ENCODE measurements around the gene MARF1. TPM values are rescaled to one million over a fixed set of nuclear protein-coding genes. Genes with fewer than 3 reads are reported as not detected.
A peak's percentile ranks its signal among the peaks of the same experiment; 100 is the strongest.

Gene MARF1
- total and polyA plus RNA-seq, 9 of the 15 experiments (the other 6 are each of a cell fraction or from before 2014, with no cell fraction given): 4.7 to 33.2 (median 11.7) TPM

GRCh38 chr16:15576960-15577958 lies 65.7 kb downstream of the MARF1 start (continued):
- TF ChIP-seq, protein P1, sequence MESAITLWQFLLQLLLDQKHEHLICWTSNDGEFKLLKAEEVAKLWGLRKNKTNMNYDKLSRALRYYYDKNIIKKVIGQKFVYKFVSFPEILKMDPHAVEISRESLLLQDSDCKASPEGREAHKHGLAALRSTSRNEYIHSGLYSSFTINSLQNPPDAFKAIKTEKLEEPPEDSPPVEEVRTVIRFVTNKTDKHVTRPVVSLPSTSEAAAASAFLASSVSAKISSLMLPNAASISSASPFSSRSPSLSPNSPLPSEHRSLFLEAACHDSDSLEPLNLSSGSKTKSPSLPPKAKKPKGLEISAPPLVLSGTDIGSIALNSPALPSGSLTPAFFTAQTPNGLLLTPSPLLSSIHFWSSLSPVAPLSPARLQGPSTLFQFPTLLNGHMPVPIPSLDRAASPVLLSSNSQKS (CRISPR knock-in tag; IDR thresholded peaks at IDR 0.05): no peak
- TF ChIP-seq NCOR1 (IDR thresholded peaks at IDR 0.05) (no peak), NR2C2 (CRISPR knock-in tag; IDR thresholded peaks at IDR 0.05) (no peak), NR2C2 (tag; IDR thresholded peaks at IDR 0.05) (peak; percentile 88), ZNF436 (CRISPR knock-in tag; IDR thresholded peaks at IDR 0.05) (no peak), NONO (IDR thresholded peaks at IDR 0.05; ENCODE audit: low read depth in 2 of 2, low read length in 1 of 2) (no peak), CHD4 (IDR thresholded peaks at IDR 0.05; ENCODE audit: insufficient read depth, insufficient replicate concordance, low read depth, low read length, poor library complexity, severe bottlenecking) (no peak), ZNF24 (IDR thresholded peaks at IDR 0.05) (no peak), TRIM25 (IDR thresholded peaks at IDR 0.05; ENCODE audit: borderline replicate concordance) (no peak), MEIS2 (IDR thresholded peaks at IDR 0.05; ENCODE audit: partially characterized antibody) (no peak), CEBPG (CRISPR knock-in tag; IDR thresholded peaks at IDR 0.05) (no peak), CEBPG (tag; conservative IDR thresholded peaks at IDR 0.05 in 1 of 2, IDR thresholded peaks at IDR 0.05 in 1 of 2) (no peak), POU5F1 (IDR thresholded peaks at IDR 0.05; ENCODE audit: borderline replicate concordance, low read depth, low read length, partially characterized antibody) (no peak), NR4A1 (CRISPR knock-in tag; IDR thresholded peaks at IDR 0.05) (no peak), NR4A1 (tag; IDR thresholded peaks at IDR 0.05) (peak; percentile 48), POLR2B (IDR thresholded peaks at IDR 0.05; ENCODE audit: low read depth, partially characterized antibody) (no peak), ETS2 (tag; IDR thresholded peaks at IDR 0.05; ENCODE audit: borderline replicate concordance, poor library complexity, severe bottlenecking) (no peak), HDAC2 (IDR thresholded peaks at IDR 0.05) (no peak)
- TF ChIP-seq, protein P2, sequence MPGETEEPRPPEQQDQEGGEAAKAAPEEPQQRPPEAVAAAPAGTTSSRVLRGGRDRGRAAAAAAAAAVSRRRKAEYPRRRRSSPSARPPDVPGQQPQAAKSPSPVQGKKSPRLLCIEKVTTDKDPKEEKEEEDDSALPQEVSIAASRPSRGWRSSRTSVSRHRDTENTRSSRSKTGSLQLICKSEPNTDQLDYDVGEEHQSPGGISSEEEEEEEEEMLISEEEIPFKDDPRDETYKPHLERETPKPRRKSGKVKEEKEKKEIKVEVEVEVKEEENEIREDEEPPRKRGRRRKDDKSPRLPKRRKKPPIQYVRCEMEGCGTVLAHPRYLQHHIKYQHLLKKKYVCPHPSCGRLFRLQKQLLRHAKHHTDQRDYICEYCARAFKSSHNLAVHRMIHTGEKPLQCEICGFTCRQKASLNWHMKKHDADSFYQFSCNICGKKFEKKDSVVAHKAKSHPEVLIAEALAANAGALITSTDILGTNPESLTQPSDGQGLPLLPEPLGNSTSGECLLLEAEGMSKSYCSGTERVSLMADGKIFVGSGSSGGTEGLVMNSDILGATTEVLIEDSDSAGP (CRISPR knock-in tag; IDR thresholded peaks at IDR 0.05): no peak
- TF ChIP-seq, protein P3, sequence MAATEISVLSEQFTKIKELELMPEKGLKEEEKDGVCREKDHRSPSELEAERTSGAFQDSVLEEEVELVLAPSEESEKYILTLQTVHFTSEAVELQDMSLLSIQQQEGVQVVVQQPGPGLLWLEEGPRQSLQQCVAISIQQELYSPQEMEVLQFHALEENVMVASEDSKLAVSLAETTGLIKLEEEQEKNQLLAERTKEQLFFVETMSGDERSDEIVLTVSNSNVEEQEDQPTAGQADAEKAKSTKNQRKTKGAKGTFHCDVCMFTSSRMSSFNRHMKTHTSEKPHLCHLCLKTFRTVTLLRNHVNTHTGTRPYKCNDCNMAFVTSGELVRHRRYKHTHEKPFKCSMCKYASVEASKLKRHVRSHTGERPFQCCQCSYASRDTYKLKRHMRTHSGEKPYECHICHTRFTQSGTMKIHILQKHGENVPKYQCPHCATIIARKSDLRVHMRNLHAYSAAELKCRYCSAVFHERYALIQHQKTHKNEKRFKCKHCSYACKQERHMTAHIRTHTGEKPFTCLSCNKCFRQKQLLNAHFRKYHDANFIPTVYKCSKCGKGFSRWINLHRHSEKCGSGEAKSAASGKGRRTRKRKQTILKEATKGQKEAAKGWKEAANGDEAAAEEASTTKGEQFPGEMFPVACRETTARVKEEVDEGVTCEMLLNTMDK (IDR thresholded peaks at IDR 0.05; ENCODE audit: borderline replicate concordance, insufficient read depth, low read depth, low read length, poor library complexity, severe bottlenecking): no peak
